RPMI7951 (cell line): ENCODE data around the gene NRG2. TPM values are rescaled to one million over a fixed set of nuclear protein-coding genes. Genes with fewer than 3 reads are reported as not detected.

Experiments
- DNase-seq: peaks from one replicate; pipeline ENCODE4 v3.0.0-alpha.2; 2012; ENCODE audit warnings: low read depth
- total RNA-seq: library from RNA; depleted of rRNA; stranded (reverse); fragments of >200 nt; shearing (Covaris generic); gene quantifications from 2 replicates; pipeline ENCODE4 v1.2.3, GENCODE V29; 2014

NRG2 gene
- total RNA-seq, 1 experiment from 2014 or later = 1.9 TPM

- DNase-seq = no peak
Measured at GRCh38 chr5:139838381-139839197, 204.5 kb downstream of the NRG2 start.

GRCh38 chr5:139837711-139838380 lies 205.3 kb downstream of the NRG2 start:
- no peak for DNase-seq

DNA sequence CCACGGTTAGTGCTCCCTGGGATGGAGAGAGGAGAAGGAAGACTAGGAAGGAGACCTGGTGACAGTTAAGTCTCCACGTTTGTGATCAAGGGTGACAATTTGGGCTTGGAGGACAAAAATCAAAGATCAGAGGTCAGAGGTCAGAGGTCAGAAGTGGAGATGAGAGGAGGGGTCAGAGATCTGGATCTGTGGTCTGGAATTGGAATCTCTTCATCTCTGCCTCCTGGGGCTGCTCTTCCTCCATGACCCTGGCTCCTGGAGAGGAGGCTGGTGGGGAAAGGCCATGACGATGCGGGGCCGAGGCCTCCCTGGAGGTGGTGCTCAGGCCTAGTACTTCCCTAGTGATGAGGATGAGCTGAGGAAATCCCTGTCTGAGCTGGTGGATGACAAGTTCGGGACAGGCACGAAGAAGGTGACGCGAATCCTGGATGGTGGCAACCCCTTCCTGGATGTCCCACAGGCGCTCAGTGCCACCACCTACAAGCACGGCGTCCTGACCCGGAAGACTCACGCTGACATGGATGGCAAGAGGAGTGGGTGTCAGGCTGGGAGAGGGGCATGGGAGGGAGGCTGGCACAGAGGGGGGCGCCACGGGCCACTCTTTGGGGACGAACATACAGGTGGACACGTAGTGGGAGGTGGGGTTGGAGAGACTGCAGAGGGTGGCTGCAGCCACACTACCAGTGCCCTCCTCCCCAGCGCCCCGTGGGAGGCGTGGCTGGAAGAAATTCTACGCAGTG lies 206.5 kb downstream of the NRG2 start:
- DNase-seq = no peak

GRCh38 chr5:139835656-139836055 lies 207.4 kb downstream of the NRG2 start:
- DNase-seq = no peak

GRCh38 chr5:139833525-139833924 lies 209.6 kb downstream of the NRG2 start:
- no peak for DNase-seq

DNA sequence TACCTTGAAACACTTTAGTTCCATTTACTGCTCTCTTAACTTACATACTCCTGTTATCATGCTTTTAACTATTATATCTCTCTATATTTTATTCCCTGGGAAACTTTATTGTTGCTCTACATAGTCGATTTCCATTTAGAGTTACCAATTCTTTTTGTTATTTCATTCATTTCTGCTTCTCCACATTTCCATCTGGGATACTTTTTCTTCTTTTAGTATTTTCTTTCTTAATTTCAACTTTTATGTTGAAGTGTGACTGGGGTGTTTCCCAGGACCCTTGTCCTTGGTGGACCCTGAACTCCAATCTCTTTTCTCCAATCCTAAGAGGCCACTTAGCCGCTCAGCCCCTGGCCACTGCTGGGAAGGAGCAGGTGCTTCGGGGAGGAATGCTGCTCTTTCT lies 211.5 kb downstream of the NRG2 start:
- DNase-seq = no peak

DNA sequence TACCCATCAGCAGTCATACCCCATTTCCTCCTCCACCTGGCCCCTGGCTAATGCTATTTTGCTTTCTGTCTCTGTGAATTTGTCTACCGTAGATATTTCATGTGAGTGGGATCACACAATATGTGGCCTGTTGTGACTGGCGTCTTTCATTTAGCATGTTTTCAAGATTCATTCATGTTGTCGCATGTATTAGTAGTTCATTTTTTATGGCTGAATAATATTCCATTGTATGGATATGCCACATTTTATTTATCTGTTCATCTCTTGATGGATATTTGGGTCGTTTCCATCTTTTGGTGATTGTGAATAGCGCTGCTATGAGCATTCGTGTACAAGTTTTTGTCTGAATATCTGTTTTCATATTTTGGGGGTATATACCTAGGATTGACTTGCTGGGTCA lies 213.6 kb downstream of the NRG2 start:
- no peak for DNase-seq

- no peak for DNase-seq
Measured at GRCh38 chr5:139828207-139828895, 214.7 kb downstream of the NRG2 start.

DNA sequence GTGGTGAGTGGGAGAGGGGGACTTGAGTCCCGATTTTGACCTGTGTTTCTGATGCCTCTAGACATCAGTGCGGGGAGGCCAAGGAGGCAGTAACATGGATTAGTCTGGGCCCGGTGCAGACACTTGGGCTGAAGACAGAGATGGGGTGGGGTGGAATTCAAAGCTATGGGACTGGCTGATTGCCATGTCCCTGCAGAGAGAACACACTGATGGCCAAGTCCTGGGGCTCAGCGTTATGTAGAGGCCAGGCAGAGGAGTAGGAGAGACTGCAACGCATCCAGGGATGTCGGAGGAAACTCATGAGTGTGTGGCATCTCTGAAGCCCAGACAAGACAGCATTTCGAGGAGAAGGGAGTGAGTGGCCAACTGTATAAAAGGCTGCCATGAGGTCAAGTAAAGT lies 217.4 kb downstream of the NRG2 start:
- DNase-seq = no peak

DNA sequence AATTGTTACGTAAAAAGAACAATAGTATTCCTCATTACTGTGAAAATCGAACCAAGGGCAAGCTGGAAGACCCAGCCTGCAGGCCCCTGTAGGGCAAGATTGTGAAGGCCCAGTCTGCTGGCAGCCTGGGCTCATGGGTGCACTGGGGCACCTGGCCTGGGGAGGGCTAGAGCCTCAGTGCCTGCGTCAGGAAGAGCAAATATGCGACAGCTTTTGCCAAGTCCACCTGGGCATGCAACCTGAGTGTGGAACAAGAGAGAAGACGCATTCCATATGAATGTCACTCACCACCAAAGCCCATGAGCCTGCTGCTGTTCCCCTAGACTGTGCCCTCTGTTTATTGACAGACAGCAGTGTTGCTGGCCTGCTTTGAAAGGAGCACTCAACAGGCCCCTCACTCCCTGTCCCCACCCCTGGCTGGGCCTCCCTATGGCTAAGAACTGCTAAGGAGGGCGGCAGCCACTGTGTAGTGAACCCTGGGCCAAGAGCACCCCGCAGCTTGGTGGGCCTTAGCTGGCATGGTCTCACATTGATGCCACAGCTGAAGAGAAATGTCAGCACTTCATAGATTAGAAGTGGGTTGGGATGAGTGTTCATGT lies 219.2 kb downstream of the NRG2 start:
- no peak for DNase-seq

- no peak for DNase-seq
Measured at GRCh38 chr5:139822553-139823425, 220.3 kb downstream of the NRG2 start.

DNA sequence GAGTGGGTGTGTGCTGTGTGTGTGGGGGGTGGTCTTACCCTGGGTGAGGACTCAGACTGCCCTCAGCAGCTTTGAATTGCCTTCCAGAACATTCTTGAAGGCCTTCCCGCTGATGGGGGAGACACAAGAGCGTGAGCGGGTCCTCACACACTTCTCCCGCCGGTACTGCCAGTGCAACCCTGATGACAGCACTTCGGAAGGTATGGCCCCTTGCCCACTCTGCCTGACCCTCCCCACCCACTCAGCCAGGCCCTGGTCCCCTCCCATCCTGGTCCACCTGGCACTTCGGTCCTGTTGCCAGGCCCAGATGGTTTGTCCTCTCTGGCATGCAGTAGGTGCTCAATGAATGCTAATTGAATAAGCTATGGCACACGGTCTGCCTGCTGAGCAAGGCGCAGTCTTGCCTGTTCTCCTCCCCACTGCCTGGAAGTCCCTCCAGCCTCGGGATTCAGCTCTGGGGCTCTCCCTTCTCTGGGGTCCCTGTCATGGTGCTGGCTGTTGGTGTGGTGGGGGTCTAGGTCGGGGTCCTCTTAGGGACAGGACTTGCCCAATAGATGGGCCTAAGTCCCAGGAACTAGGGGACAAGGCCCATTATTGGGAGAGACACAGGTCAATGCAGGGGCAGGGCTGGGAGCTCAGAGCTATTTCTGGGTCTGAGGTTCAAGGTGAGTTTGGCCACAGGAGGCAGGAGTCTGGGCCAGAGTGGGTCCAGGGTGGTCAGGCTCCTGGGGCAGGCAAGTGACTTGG lies 221.1 kb downstream of the NRG2 start:
- no peak for DNase-seq

DNA sequence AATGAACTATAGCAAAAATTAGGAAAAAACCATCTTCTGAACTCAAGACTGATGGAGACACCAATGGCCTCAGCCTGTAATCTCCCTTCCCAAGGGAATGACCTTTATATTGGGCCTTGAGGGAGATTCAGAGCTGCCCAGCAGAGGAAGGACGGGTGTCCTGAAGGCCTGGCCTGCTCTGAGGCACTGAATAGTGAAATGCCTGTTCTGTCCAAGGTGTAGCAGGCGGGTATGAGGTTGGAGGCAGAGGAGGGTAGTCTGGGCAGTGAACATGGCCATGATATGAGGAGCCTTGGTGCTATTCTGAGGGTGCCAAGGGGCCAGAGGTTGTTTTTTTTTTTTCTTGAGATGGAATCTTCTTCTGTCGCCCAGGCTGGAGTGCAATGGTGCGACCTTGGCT lies 222.5 kb downstream of the NRG2 start:
- no peak for DNase-seq

DNA sequence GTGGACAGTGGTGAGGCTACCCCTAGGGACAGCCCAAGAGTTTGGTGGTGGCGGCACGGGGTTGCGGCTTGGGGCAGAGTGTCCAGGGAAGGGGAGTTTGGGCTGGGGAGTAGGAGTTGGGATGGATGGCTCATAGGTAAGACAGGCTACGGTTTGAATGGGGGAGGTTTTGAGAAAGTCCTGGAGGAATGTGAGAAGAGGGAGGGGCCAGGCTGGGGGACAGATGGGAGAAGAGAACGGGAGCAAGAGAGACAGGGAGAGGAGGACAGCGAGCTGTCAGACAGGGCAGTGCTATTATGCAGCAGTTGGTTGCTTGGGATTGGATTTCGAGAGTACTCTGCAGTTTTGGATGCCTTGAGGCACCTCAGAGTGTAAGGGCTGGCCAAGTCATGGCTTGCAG lies 223.0 kb downstream of the NRG2 start:
- no peak for DNase-seq

- no peak for DNase-seq
Measured at GRCh38 chr5:139817970-139818369, 225.1 kb downstream of the NRG2 start.

GRCh38 chr5:139817362-139817761 lies 225.7 kb downstream of the NRG2 start:
- DNase-seq = no peak

- DNase-seq = no peak
Measured at GRCh38 chr5:139816566-139816965, 226.5 kb downstream of the NRG2 start.

DNA sequence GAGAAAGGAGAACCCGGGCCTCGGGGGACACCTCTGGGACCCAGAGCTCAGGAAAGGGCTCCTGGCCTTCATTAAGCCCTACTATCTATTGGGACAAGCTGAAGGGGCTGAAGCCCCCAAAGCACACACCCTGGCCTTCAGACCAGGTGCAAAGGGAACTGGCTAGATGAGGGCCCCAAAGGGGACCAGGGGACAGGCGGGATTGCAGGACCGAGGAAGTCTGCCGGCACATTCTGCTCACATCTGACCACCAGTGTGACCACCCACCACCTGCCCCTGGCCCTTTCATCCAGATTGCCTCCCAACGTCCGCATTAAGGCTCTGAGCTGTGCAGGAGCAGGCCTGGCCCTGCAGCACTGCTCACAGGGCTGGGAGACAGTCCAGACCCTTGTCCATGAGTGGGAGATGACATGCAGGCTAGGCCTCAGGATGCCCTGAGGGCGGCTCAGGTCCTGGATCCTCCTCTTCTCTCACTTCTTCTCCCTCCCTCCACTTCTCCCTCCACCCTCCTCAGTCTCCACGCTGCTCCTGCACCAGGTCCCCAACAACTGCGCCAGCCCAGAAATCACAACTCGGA lies 228.3 kb downstream of the NRG2 start:
- DNase-seq = no peak

DNA sequence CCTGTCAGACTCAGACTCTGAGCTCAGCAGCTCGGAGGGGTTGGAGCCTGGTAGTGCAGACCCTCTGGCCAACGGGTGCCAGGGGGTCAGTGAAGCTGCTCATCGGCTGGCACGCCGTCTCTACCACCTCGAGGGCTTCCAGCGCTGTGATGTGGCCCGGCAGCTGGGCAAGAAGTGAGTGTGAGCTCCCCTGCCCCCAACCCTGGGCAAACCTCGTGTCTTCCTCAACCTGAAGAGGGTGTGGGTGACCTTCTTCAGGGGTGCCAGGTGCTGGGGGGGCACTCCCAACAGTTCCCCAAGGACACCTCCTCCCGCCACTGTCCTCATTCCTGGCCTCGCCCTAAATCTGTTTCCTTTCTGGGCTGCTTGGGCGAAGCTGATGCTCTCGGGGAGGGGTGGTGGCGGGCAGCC lies 228.9 kb downstream of the NRG2 start:
- no peak for DNase-seq
